ENCODE data around the gene HOXB4. TPM values are rescaled to one million over a fixed set of nuclear protein-coding genes. Genes with fewer than 3 reads are reported as not detected.

Gene HOXB4
- total and polyA plus RNA-seq, 10 of the 15 experiments (the other 5 are each of a cell fraction or from before 2014, with no cell fraction given): 0.35 to 5.8 (median 3.0) TPM

DNA sequence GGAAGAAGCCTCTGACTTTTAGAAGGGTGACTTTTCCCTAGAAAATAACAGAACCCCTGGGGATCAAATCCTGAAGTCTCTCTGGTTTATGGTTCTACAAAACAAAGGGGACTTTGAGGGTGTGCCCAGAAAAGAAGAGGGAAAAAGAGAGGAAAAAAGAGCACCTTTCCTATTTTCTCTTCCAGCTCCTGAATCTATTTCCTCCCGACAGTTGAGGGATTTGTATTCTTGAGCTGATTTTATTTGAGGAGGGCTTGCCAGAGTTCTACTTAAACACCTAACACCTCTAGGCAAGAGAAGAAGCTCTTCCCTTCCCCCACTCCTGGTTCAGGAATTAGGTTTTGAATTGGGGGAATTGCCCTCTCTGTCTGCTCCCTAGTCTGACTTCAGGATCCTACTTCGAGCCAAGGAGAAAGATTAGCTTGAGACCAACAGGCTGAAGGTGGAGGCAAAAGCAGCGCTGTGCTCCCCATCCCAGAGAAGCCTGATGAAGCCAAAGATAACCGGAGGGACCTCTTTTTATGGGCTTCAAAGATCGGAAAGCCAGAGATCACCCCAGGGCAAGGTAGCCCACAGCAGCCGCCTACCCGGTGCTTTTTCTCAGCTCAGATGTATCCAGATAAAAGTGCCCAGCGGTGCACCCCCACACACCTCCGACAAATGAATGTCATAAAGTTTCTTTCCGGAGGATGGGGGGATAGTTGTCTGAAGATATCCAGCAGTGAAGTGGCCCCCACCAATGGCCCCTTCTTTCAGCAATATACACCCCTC lies 11.1 kb upstream of the HOXB4 start (continued):
- TF ChIP-seq EP300 (IDR thresholded peaks at IDR 0.05; ENCODE audit: borderline replicate concordance in 1 of 2, control insufficient read depth in 1 of 2, low read depth in 2 of 2, low read length in 2 of 2): no peak
- TF ChIP-seq SMARCA5 (IDR thresholded peaks at IDR 0.05): no peak
- TF ChIP-seq, protein P1, sequence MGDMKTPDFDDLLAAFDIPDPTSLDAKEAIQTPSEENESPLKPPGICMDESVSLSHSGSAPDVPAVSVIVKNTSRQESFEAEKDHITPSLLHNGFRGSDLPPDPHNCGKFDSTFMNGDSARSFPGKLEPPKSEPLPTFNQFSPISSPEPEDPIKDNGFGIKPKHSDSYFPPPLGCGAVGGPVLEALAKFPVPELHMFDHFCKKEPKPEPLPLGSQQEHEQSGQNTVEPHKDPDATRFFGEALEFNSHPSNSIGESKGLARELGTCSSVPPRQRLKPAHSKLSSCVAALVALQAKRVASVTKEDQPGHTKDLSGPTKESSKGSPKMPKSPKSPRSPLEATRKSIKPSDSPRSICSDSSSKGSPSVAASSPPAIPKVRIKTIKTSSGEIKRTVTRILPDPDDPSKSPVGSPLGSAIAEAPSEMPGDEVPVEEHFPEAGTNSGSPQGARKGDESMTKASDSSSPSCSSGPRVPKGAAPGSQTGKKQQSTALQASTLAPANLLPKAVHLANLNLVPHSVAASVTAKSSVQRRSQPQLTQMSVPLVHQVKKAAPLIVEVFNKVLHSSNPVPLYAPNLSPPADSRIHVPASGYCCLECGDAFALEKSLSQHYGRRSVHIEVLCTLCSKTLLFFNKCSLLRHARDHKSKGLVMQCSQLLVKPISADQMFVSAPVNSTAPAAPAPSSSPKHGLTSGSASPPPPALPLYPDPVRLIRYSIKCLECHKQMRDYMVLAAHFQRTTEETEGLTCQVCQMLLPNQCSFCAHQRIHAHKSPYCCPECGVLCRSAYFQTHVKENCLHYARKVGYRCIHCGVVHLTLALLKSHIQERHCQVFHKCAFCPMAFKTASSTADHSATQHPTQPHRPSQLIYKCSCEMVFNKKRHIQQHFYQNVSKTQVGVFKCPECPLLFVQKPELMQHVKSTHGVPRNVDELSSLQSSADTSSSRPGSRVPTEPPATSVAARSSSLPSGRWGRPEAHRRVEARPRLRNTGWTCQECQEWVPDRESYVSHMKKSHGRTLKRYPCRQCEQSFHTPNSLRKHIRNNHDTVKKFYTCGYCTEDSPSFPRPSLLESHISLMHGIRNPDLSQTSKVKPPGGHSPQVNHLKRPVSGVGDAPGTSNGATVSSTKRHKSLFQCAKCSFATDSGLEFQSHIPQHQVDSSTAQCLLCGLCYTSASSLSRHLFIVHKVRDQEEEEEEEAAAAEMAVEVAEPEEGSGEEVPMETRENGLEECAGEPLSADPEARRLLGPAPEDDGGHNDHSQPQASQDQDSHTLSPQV (IDR thresholded peaks at IDR 0.05): no peak
- no peak for TF ChIP-seq CBX3 (IDR thresholded peaks at IDR 0.05; ENCODE audit: borderline replicate concordance, low read depth)
- TF ChIP-seq, protein P2, sequence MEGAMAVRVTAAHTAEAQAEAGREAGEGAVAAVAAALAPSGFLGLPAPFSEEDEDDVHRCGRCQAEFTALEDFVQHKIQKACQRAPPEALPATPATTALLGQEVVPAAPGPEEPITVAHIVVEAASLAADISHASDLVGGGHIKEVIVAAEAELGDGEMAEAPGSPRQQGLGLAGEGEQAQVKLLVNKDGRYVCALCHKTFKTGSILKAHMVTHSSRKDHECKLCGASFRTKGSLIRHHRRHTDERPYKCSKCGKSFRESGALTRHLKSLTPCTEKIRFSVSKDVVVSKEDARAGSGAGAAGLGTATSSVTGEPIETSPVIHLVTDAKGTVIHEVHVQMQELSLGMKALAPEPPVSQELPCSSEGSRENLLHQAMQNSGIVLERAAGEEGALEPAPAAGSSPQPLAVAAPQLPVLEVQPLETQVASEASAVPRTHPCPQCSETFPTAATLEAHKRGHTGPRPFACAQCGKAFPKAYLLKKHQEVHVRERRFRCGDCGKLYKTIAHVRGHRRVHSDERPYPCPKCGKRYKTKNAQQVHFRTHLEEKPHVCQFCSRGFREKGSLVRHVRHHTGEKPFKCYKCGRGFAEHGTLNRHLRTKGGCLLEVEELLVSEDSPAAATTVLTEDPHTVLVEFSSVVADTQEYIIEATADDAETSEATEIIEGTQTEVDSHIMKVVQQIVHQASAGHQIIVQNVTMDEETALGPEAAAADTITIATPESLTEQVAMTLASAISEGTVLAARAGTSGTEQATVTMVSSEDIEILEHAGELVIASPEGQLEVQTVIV (IDR thresholded peaks at IDR 0.05; ENCODE audit: borderline replicate concordance, partially characterized antibody): no peak
- no peak for TF ChIP-seq SUZ12 (IDR thresholded peaks at IDR 0.05; ENCODE audit: unreplicated experiment)

Measured in GM12878 (cell line).